ENCODE data around the gene KNG1.
"Not testable (repeated sequence)": the region's sequence is repeated elsewhere in the genome, so short reads cannot be mapped to it uniquely, and the experiment has no call there.

The KNG1 gene

GRCh38 chr3:186717039-186717457 lies at the start of gene KNG1:
Gene KNG1, plus strand, starts transcription at chr3:186717359. Its CDS starts 184 bp downstream, at chr3:186717543.
- no peak for DNase-seq

DNA sequence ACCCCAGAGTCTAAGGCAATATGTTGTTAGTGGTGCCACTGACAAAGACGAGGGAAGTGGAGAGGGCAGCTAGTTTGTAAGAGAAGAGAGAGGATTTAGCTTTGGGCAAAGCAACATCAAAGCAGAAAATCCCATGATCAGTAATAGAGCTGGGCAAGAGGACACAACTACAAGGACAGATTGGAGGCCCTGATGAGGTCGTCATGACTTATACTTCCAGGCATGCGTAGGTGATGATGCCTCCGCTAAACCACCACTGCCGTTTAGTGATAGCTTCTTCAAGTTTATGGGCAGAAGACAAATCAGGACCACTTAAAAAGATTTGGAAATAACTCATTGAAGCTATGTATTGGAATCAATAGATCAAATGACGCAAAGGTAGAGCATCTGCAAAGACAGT lies 48.7 kb upstream of the KNG1 start:
- DNase-seq: no peak

GRCh38 chr3:186669378-186670084 lies 47.6 kb upstream of the KNG1 start:
- DNase-seq: no peak

- DNase-seq: no peak
Measured at GRCh38 chr3:186670155-186670554, 47.0 kb upstream of the KNG1 start.

- DNase-seq: no peak
Measured at GRCh38 chr3:186671051-186671450, 46.1 kb upstream of the KNG1 start.

DNA sequence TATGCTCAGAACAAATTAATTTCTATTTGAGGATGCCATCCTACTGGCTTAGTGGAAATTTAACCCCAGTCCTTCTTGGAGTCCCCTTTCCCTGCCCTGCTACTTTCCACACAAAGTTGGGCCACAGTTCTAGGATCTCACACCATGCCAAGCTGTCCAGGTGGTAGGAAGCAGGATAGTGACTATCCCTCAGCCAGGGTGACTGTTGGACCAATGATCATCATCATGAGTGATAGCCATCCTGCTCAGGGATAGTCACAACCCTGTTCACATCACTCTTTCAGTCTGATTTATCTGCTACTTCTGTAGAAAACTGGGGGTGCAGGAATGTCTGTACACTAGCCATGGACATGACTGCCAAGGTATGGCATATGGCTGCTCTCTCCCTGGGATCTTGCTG lies 38.6 kb upstream of the KNG1 start:
- no peak for DNase-seq

- DNase-seq: no peak
Measured at GRCh38 chr3:186679151-186679550, 38.0 kb upstream of the KNG1 start.

GRCh38 chr3:186680869-186681268 lies 36.3 kb upstream of the KNG1 start:
- DNase-seq: no peak

DNA sequence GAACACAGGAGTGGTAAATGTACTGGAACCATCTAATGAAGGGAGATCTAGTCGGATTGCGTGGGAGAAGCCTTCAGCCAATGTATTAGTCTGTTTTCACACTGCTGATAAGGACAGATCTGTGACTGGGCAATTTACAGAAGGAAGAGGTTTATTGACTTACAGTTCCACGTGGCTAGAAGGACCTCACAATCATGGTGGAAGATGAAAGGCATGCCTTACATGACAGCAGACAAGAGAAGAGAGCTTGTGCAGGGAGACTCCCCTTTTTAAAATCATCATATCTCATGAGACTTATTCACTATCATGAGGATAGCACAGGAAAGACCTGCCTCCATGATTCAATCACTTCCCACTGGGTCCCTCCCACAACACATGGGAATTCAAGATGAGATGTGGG lies 34.3 kb upstream of the KNG1 start:
- DNase-seq: no peak

- no peak for DNase-seq
Measured at GRCh38 chr3:186683979-186684378, 33.2 kb upstream of the KNG1 start.

- DNase-seq: not testable (repeated sequence)
Measured at GRCh38 chr3:186686475-186686874, 30.7 kb upstream of the KNG1 start.

DNA sequence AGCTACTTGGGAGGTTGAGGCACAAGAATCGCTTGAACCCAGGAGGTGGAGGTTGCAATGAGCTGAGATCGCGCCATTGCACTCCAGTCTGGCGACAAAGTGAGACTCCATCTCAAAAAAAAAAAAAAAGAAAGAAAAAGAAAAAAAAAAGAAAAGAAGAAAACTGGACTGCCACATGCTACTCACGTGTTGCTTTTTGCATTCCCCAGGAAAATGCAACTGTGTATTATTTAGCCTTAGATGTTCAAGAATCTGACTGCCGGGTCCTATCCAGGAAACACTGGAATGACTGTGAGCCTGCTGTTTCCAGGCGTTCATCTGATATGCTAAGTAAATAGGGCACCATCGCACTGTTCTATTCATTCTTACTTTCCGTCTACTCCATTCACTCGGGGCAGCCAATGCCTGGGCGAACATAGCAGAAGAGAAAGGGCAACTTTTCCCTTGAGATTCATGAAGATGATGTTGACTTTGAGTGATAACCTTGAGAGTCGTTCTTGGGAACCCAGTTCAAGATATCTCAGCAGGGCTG lies 30.0 kb upstream of the KNG1 start:
- DNase-seq: no peak

DNA sequence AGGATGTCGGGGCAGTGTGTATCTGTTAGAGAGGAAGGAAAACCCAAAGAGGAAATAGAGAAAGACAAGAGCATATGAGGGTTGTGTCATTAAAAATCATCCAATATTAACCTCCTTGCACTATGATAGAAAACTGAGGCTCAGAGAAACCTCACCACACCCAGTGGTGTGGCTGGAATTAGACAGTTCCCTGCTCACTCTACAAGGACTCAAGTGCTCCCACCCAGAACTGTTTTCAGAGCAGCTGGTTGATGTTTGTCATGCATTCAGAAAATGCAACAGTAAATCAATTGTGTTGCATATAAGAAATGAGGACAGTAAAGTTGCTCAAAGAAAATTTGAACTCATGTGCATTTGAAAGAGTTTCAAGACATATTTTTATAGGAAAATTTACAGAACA lies 26.9 kb upstream of the KNG1 start:
- not testable (repeated sequence) for DNase-seq

DNA sequence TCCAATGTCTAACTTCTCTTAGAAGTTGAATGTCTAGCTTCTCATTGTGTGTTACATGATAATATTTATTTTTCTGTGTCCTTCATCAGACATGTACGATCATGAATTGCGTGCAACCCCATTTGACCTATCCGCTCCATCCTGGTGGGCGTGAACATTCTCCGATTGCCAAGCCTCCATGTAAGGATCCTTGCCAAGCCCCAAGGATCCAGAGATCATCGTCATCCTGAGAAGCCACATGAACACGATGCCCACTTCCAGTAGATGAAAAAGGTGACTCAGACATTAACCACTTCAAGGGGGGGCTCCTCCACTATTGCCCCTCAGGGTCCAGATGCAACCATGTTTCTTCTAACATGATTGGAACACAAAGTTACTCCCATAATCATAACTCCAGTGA lies 25.5 kb upstream of the KNG1 start:
- no peak for DNase-seq

DNA sequence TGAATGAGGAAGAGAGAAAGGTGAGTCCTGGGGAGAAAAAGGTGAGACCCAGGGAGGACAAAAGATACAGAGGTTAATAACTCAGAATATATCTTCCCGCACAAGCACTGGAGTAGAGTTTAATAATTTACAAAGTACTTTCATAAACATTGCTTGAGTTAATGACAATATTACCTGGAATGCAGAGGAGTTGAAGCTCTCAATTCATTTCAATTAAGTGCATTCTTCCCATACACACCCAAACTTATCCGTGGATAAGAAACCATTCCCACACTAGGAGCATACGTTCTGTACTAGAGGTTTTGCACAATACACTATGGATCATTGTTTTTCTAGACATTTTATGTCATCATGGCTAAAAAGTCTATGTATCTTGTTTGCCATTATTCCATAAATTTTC lies 23.3 kb upstream of the KNG1 start:
- no peak for DNase-seq

- no peak for DNase-seq
Measured at GRCh38 chr3:186694288-186695032, 22.7 kb upstream of the KNG1 start.

DNA sequence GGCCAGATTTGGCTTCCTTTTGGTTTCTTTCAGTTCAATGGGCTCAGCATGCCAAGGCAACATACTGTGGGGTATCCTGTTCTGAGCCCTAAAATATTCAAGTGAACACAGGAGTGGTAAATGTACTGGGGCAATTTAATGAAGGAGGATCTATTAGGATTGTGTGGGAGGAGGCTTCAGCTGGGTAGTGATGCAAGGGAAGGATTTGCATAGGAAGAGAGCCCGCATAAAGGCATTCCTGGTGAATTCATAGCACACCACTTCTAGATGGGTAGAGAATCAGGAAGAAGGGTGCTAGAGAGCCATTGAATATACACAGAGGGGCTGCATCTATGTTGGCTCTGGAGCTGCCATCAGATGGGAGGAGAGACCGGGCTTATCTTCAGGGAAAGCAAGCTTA lies 20.6 kb upstream of the KNG1 start:
- DNase-seq: no peak

DNA sequence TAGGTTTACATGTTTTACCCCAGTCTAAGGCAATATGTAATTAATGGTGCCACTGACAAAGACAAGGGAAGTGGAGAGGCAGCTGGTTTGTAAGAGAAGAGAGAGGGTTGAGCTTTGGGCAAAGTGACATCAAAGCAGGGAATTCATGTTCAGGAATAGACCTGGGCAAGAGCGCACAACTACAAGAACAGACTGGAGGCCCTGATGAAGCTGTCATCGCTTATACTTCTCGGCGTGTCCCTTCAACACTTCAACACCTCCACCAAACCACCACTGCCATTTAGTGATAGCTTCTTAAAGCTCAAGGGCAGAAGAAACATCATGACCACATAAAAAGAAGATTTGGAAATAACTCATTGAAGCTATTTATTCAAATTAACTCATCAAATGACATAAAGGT lies 19.6 kb upstream of the KNG1 start:
- no peak for DNase-seq

DNA sequence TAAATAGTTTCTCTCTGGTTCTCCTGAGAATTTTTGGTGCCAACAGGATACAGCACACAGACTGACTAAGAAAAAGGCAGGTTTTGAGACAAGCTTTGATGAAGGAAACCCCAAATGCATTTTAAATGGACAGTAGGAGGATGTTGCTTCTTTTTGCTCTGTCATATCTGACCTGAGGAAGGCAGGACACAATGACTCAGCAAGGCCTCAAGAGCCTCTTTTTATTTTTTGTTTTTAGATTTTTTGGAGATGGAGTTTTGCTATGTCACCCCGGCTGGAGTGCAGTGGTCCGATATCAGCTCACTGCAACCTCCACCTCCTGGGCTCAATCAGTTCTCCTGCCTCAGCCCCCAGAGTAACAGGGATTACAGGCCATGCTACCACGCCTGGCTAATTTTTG lies 16.9 kb upstream of the KNG1 start:
- DNase-seq: no peak

GRCh38 chr3:186702451-186702850 lies 14.7 kb upstream of the KNG1 start:
- not testable (repeated sequence) for DNase-seq

DNA sequence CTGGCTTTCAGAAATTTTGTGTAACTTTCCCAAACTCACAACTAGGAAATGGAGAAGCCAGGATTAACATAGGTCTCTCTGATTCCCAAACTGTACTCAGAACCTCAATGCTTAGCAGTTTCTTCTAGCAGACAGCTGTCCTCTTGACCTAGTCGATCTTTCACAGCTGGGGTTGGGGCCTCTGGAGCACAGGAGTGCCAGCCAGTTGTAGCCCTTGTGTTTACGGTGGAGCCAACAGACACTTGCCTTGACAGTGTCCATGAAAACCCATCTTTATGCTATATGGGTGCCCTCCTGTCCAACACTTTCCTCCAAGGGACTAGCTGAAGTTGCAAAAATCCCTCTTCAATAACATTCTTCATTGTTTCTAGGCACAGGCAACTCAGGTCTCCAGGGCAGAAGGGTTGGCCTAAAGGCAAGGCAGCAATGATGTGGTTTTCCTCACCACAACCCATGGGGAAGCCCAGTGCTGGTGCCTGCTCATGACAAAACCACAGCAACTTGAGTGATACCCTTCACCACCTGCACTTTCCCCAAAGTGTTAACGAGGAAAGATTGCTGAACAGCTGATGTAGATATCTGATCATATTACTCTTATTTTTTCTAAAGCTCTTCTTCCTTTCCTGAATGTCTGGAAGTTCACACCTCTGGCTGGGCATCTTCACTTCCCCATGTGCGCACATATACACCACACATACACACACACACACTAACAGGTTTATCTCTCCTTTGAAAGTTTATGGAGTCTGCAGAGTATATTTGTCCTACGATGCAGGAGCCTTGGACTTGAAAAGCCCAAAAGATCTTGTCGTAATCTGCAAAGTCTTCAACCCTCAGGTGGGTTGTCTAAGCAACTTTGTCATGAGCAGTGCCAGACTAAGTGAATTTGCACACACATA lies 11.0 kb upstream of the KNG1 start:
- DNase-seq: no peak

- DNase-seq: no peak
Measured at GRCh38 chr3:186708983-186709679, 8.0 kb upstream of the KNG1 start.

- DNase-seq: not testable (repeated sequence)
Measured at GRCh38 chr3:186710694-186711093, 6.5 kb upstream of the KNG1 start.
